ENCODE measurements around the gene XPO1. TPM values are rescaled to one million over a fixed set of nuclear protein-coding genes. Genes with fewer than 3 reads are reported as not detected.

Gene XPO1
- total RNA-seq, 1 experiment from 2014 or later = 189 TPM

DNA sequence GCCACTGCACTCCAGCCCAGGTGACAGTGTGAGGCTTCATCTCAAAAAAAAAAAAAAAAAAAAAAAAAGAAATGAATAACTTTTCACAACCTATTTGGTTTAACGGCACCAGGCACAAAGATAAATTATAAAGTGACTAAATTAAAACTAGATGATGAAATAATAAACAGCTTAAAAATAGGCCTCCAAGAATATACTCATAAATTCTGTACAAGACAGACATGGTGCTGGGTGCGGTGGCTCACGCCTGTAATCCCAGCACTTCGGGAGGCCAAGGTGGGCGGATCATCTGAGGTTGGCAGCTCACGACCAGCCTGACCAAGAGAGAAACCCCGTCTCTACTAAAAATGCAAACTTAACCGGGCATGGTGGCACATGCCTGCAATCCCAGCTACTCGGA lies 87.0 kb downstream of the XPO1 start:
- POLR2A ChIA-PET = no interaction called here
- Histone ChIP-seq H3K27ac (ENCODE audit: low read length) (no peak overlapping the region), H3K4me3 (ENCODE audit: low read depth in 2 of 2, low read length in 2 of 2) (no peak overlapping the region), H3K4me1 (ENCODE audit: control insufficient read depth, insufficient read depth, low read length) (no peaks in the 10 kb centered on the region), H3K9me3 (ENCODE audit: control insufficient read depth, insufficient read depth, low read depth, low read length) (no peaks in the 10 kb centered on the region), H3K27me3 (ENCODE audit: control insufficient read depth, insufficient read depth, low read length) (no peaks in the 10 kb centered on the region), H3K36me3 (ENCODE audit: control insufficient read depth, insufficient read depth, low read length) (no peaks in the 10 kb centered on the region)
- in situ Hi-C loops (cut with HindIII; ENCODE audit: low pct_unique_long_range_greater_than_20kb, low sequenced_read_pairs) = no loop called here
- DNase-seq (ENCODE audit: low read depth, low spot score) (no peak), ATAC-seq (no peak)
- TF ChIP-seq SIN3A (IDR thresholded peaks at IDR 0.05; ENCODE audit: borderline replicate concordance, insufficient read depth, low read depth, low read length) (no peak), TCF7L2 (IDR thresholded peaks at IDR 0.05; ENCODE audit: low read depth, low read length) (no peak), CTCF (IDR thresholded peaks at IDR 0.05) (no peak), POLR2AphosphoS5 (IDR thresholded peaks at IDR 0.05; ENCODE audit: low read depth, low read length) (no peak)
- CTCF ChIA-PET = no interaction called here
- intact Hi-C loops (cut with micrococcal nuclease; ENCODE audit: unreplicated experiment) = no loop called here
- no TSS peak for BruUV-seq (replicated peaks)

- CTCF ChIA-PET = no interaction called here
- POLR2A ChIA-PET = no interaction called here
- TF ChIP-seq SIN3A (IDR thresholded peaks at IDR 0.05; ENCODE audit: borderline replicate concordance, insufficient read depth, low read depth, low read length) (no peak), POLR2AphosphoS5 (IDR thresholded peaks at IDR 0.05; ENCODE audit: low read depth, low read length) (no peak), CTCF (IDR thresholded peaks at IDR 0.05) (no peak), TCF7L2 (IDR thresholded peaks at IDR 0.05; ENCODE audit: low read depth, low read length) (no peak), REST (IDR thresholded peaks at IDR 0.05; ENCODE audit: insufficient read depth in 1 of 2, low read depth in 2 of 2, low read length in 1 of 2) (no peak)
- Histone ChIP-seq H3K36me3 (ENCODE audit: control insufficient read depth, insufficient read depth, low read length) (no peaks in the 10 kb centered on the region), H3K4me1 (ENCODE audit: control insufficient read depth, insufficient read depth, low read length) (no peaks in the 10 kb centered on the region), H3K4me3 (ENCODE audit: low read depth in 2 of 2, low read length in 2 of 2) (no peak overlapping the region), H3K27ac (ENCODE audit: low read length) (no peak overlapping the region), H3K9me3 (ENCODE audit: control insufficient read depth, insufficient read depth, low read depth, low read length) (no peaks in the 10 kb centered on the region), H3K27me3 (ENCODE audit: control insufficient read depth, insufficient read depth, low read length) (no peaks in the 10 kb centered on the region)
- TSS peak; percentile 30 for BruUV-seq (replicated peaks)
- intact Hi-C loops (cut with micrococcal nuclease; ENCODE audit: unreplicated experiment) = no loop called here
- in situ Hi-C loops (cut with HindIII; ENCODE audit: low pct_unique_long_range_greater_than_20kb, low sequenced_read_pairs) = no loop called here
- ATAC-seq (no peak), DNase-seq (ENCODE audit: low read depth, low spot score) (no peak)
Observed at GRCh38 chr2:61450144-61450543, 88.0 kb downstream of the XPO1 start.
